ENCODE results near the gene TMEM215. TPM values are rescaled to one million over a fixed set of nuclear protein-coding genes. Genes with fewer than 3 reads are reported as not detected.

Gene TMEM215
- total RNA-seq, 4 donors from 2014 or later = not detected

DNA sequence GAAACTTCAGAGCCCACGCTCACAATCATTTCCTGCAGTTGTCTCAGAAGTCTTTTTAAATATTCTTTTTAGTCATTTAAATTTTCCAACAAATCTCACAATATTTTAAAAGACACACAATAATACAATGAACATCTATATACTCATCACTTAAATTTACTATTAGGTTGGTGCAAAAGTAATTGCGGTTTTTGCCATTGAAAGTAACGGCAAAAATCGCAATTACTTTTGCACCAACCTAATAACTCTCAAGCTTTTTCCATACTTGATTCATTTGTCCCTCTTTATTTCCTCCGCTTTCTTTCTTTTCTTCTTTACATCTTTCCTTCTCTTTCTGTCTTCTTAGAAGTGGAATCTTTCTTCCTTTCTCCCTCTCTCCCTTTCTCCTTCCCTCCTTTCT, 19.2 kb upstream of the TMEM215 start:
- Histone ChIP-seq H3K9me3 (no peaks in the 10 kb centered on the region), H3K27me3 (no peaks in the 10 kb centered on the region), H3K4me1 (no peaks in the 10 kb centered on the region), H3K36me3 (no peaks in the 10 kb centered on the region), H3K27ac (no peak overlapping the region), H3K4me3 (no peak overlapping the region)
- in situ Hi-C loops (cut with MboI; ENCODE audit: low pct_ligation_motif_present in 1 of 4, low pct_unique_long_range_greater_than_20kb in 1 of 4, low sequenced_read_pairs in 3 of 4) (no loop called here), intact Hi-C loops (cut with DNase I; ENCODE audit: low total_unique reads) (no loop called here)
- no peak for TF ChIP-seq EP300 (IDR thresholded peaks at IDR 0.05; ENCODE audit: low read depth)
- no peak for TF ChIP-seq POLR2A (IDR thresholded peaks at IDR 0.05)
- TF ChIP-seq, protein P1, sequence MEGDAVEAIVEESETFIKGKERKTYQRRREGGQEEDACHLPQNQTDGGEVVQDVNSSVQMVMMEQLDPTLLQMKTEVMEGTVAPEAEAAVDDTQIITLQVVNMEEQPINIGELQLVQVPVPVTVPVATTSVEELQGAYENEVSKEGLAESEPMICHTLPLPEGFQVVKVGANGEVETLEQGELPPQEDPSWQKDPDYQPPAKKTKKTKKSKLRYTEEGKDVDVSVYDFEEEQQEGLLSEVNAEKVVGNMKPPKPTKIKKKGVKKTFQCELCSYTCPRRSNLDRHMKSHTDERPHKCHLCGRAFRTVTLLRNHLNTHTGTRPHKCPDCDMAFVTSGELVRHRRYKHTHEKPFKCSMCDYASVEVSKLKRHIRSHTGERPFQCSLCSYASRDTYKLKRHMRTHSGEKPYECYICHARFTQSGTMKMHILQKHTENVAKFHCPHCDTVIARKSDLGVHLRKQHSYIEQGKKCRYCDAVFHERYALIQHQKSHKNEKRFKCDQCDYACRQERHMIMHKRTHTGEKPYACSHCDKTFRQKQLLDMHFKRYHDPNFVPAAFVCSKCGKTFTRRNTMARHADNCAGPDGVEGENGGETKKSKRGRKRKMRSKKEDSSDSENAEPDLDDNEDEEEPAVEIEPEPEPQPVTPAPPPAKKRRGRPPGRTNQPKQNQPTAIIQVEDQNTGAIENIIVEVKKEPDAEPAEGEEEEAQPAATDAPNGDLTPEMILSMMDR (IDR thresholded peaks at IDR 0.05) = no peak
- no peak for TF ChIP-seq POLR2AphosphoS5 (IDR thresholded peaks at IDR 0.05)
- WGBS, 2 donors (ENCODE audit: low coverage in 1 of 2) = 81 to 89% methylated on average over 5 of the region's 5 CpGs
- no peak for DNase-seq

DNA sequence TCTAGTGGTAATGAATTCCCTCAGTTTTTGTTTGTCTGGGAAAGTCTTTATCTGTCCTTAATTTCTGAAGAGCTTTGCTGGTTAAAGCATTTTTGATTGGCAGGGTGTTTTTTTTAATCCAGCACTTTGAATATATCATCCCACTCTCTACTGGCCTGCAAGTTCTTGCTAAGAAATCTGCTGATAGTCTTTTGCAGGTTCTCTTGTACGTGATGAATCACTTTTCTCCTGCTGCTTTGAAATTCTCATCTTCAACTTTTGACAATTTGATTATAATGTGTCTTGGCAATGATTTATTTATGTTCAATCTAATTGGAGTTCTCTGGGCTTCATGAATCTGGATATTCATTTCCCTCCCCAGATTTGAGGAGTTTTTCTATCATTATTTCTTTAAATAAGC, 8.1 kb upstream of the TMEM215 start:
- no peaks in the 10 kb centered on the region for H3K4me1 ChIP-seq
- intact Hi-C loops (cut with DNase I; ENCODE audit: low total_unique reads) = no loop called here

DNA sequence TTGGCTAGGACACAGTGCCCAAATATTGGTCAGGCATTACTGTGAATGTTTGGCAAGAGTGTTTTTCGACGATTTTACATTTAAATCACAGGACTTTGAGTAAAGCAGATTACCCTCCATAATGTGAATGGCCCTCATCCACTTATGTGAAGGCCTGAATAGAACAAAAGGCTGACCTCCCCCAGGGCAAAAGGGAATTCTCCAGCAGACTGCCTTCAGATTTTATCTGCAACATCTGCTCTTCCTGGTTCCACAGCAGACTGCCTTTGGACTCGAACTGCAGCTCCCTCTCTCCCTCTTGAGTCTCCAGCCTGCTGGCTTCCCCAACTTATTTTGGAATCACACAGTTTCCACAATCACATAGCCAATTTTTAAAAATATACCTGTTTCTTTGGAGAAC, 7.1 kb upstream of the TMEM215 start:
- no peak for TF ChIP-seq POLR2AphosphoS5 (IDR thresholded peaks at IDR 0.05)
- no peak for TF ChIP-seq EP300 (IDR thresholded peaks at IDR 0.05; ENCODE audit: low read depth)
- TF ChIP-seq, protein P1 (IDR thresholded peaks at IDR 0.05) = no peak
- no peak for TF ChIP-seq POLR2A (IDR thresholded peaks at IDR 0.05)
- no peak overlapping the region for H3K4me3 ChIP-seq
- no peak for DNase-seq
- 82 to 100% methylated on average over 2 to 3 of the region's 3 CpGs for WGBS, 2 donors (ENCODE audit: low coverage in 1 of 2)
- peaks cover 10 to 11% of the 10 kb centered on the region in 2 donors for H3K9me3 ChIP-seq
- H3K36me3 ChIP-seq = no peaks in the 10 kb centered on the region
- H3K27ac ChIP-seq = no peak overlapping the region
- intact Hi-C loops (cut with DNase I; ENCODE audit: low total_unique reads) = no loop called here
- H3K4me1 ChIP-seq = no peaks in the 10 kb centered on the region
- in situ Hi-C loops (cut with MboI; ENCODE audit: low pct_ligation_motif_present in 1 of 4, low pct_unique_long_range_greater_than_20kb in 1 of 4, low sequenced_read_pairs in 3 of 4) = no loop called here
- peaks cover 12% of the 10 kb centered on the region for H3K27me3 ChIP-seq

More for the DNA sequence above, 8.1 kb upstream of the TMEM215 start:
- H3K27me3 ChIP-seq = peaks cover 5% of the 10 kb centered on the region
- H3K4me3 ChIP-seq = no peak overlapping the region
- in situ Hi-C loops (cut with MboI; ENCODE audit: low pct_ligation_motif_present in 1 of 4, low pct_unique_long_range_greater_than_20kb in 1 of 4, low sequenced_read_pairs in 3 of 4) = no loop called here
- WGBS, 2 donors (ENCODE audit: low coverage in 1 of 2) = 14 to 35% methylated on average over 1 of the region's 1 CpG
- no peak for TF ChIP-seq POLR2A (IDR thresholded peaks at IDR 0.05)
- no peak for TF ChIP-seq EP300 (IDR thresholded peaks at IDR 0.05; ENCODE audit: low read depth)
- no peak for TF ChIP-seq POLR2AphosphoS5 (IDR thresholded peaks at IDR 0.05)
- TF ChIP-seq, protein P1 (IDR thresholded peaks at IDR 0.05) = no peak
- no peak overlapping the region for H3K27ac ChIP-seq
- no peaks in the 10 kb centered on the region for H3K36me3 ChIP-seq
- DNase-seq = no peak
- peaks cover 10 to 11% of the 10 kb centered on the region in 2 donors for H3K9me3 ChIP-seq

DNA sequence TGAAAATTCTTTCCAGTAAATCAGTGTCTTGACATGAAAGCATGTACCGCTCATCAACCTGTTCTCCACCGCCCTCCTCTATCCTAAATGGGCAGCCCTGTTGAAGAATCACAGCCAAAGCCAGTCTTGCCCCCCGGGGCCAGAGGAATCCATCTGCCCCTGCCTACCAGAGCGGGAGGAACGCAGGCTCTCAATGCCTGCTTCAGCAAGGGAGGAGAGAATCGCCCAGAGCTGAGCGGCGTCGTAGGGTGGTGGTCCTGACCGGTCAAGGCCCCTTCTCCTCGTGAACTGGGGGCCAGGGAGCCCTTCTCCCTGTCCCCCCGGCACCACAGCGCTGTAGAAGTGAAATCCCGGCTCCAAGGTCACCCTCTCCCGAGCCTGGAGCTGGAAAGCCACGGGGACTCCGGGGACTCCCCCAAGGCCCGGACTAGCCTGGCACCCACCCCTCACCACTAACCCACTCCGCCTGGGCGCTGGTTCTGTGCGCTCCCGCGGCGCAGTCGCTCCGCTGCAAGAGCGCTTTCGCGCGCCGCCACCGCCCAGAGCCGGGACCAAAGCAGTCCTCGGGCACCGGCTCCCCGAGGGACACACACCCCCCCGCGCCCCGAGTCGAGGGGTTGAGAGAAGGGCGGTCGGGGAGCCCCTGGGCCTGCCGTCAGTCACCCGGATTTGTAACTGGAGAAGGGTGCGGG, 718 bp upstream of the TMEM215 start:
- Histone ChIP-seq H3K4me3 (peak overlapping the region in 1 of 4 donors; percentile 24), H3K27me3 (peaks cover 55% of the 10 kb centered on the region), H3K36me3 (no peaks in the 10 kb centered on the region), H3K4me1 (no peaks in the 10 kb centered on the region), H3K27ac (no peak overlapping the region), H3K9me3 (no peaks in the 10 kb centered on the region)
- in situ Hi-C loops (cut with MboI; ENCODE audit: low pct_ligation_motif_present in 1 of 4, low pct_unique_long_range_greater_than_20kb in 1 of 4, low sequenced_read_pairs in 3 of 4) = loop anchor here in 1 of 4 donors (10.0 kb wide), 1 partner anchor 58 kb away; no protein-coding TSS in a partner anchor
- TF ChIP-seq, protein P1 (IDR thresholded peaks at IDR 0.05) = no peak
- DNase-seq = no peak
- intact Hi-C loops (cut with DNase I; ENCODE audit: low total_unique reads) = no loop called here
- 41% methylated on average over 30 of the region's 45 CpGs; no CpG with 5 or more reads in 1 of the 2 donors for WGBS, 2 donors (ENCODE audit: low coverage in 1 of 2)
